Sciatic nerve (tissue), 2 donors: ENCODE measurements around the gene CCL23. TPM values are rescaled to one million over a fixed set of nuclear protein-coding genes. Genes with fewer than 3 reads are reported as not detected.

Source experiments
- ATAC-seq: fragments of 200-7000 bp; cut with Tn5 transposase; one replicate; pipeline ENCODE4 v1.9.1; 2020; ENCODE audit warnings: mild to moderate bottlenecking, moderate library complexity
- DNase-seq: peaks from one replicate; pipeline ENCODE4 v3.0.0-alpha.2; 2020; ENCODE audit warnings: low spot score
- intact Hi-C: fragments of 100-400 bp; cut with DNase I; formaldehyde crosslinking; loops from one replicate; pipeline ENCODE4 v1.14.2; 2022
- total RNA-seq: library from RNA; stranded (reverse); fragmentation: NEBNext Ultra II Directional; extraction: Animal tissue kit (Norgen Biotek cat#: 25700); gene quantifications from one replicate; pipeline ENCODE4 v1.2.1, GENCODE V29; 2021
- donor health status: DM: no; HTN: no; CAD: no.
- donor health status: DM: no; HTN: no; CAD: no.

Gene CCL23
- total RNA-seq, 1 donor from 2014 or later: 1.0 TPM

DNA sequence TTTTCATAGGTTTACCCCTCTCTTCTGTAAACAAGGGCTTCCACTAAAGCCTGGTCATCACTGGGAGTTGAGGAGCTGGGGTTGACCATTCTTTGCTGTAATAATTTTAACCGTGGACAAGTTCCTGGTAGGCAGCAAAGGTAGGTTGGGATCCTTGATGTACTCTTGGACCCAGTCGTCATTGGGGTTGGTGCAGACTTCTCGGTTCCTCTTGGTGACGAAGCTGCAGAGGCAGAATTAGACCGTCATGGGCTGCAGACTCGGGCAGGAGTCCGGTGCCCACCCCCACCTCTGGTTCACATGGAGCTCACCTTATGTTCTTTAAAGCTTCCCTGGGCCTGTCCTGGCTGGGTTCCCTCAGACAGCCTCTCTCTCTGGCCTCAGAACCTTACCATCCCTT is 40.3 kb downstream of the CCL23 start:
- intact Hi-C loops: loop anchor here (10.0 kb wide), 1 partner anchor 177 kb away; no protein-coding TSS in a partner anchor
- ATAC-seq (no peak), DNase-seq (no peak)

DNA sequence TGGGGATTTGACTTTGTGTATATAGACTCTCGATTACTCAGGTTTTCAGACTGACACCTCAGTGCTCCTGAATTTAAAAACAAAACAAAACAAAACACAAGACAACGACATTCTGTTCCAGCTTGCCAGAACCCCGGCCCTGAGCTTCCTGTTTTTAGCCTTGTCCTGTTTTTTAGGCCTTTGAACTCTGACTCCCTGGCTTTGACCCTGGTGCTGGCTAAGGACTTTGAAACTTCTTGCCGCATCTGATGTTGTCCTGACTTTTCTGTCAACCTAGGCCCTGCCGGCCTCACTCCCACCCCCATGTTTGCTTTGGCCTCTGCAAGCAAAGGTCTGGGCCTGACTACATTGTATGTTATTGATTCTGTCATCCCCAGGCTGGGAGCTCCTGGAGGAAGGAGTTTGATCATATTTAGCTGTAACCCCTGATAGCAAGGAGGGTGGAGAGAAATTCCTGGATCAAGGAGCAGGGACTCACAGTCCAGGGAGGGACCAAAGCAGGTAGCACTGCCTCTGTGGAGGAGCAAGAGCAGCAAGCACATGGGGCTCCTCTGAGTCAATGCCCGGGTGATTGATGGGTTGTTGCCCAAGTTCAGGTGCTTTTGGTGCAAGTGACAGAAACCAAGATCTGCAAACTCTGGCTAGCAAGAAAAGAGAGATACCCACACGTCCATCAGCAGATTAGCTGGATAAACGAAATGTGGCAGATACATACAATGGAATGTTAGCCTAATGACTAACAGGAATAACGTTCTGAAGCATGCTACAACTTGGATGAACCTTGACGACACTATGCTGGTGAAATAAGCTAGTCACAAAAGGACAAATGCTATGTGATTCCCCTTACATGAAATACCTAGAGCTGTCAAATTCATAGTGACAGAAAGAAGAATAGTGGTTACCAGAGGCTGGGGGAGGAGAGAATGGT is 44.2 kb downstream of the CCL23 start:
- ATAC-seq: no peak
- no peak for DNase-seq
- intact Hi-C loops: loop anchor here (10.0 kb wide), 1 partner anchor 181 kb away; no protein-coding TSS in a partner anchor

GRCh38 chr17:35972945-35973332 is 44.8 kb downstream of the CCL23 start:
- ATAC-seq: no peak
- intact Hi-C loops: loop anchor here (10.0 kb wide), 1 partner anchor 182 kb away; no protein-coding TSS in a partner anchor
- no peak for DNase-seq

DNA sequence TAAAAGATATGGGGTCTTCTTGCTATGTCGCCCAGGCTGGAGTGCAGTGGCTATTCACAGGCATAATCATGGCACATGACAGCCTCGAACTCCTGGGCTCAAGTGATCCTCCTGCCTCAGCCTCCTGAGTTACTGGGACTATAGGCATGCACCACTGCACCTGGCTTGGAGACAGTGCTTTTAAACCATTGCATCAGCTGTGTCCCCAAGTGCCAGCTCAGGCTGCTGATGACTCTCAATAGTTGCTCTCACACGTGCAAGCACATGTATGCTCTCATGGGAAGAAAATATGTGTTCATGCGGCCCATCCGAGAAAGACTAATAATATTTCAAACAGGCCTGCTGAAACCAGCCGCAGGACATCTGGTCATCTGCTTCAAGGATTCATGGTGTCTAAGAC is 45.2 kb downstream of the CCL23 start:
- ATAC-seq (no peak), DNase-seq (no peak)
- intact Hi-C loops: loop anchor here (10.0 kb wide), 1 partner anchor 182 kb away; no protein-coding TSS in a partner anchor

DNA sequence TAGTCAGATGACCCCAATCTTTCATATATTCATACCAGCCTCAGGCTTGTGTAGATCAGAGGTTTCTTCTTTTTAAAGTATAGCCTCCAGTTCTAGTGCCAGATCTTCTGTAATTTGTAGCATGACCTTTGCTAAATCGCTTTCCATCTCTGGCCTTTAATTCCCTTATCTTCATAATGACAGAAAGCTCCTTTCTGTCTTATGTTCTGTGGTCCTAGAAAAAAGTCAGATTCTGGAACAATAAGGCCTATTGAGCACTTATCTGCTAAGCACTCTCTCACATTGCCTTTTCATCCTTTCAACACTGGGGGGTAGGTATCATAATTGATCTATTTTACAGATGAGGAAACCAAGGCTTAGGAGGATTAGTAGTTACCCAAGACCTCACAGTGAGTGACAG is 45.7 kb downstream of the CCL23 start:
- ATAC-seq (no peak), DNase-seq (no peak)
- intact Hi-C loops: loop anchor here (10.0 kb wide), 1 partner anchor 183 kb away; no protein-coding TSS in a partner anchor

DNA sequence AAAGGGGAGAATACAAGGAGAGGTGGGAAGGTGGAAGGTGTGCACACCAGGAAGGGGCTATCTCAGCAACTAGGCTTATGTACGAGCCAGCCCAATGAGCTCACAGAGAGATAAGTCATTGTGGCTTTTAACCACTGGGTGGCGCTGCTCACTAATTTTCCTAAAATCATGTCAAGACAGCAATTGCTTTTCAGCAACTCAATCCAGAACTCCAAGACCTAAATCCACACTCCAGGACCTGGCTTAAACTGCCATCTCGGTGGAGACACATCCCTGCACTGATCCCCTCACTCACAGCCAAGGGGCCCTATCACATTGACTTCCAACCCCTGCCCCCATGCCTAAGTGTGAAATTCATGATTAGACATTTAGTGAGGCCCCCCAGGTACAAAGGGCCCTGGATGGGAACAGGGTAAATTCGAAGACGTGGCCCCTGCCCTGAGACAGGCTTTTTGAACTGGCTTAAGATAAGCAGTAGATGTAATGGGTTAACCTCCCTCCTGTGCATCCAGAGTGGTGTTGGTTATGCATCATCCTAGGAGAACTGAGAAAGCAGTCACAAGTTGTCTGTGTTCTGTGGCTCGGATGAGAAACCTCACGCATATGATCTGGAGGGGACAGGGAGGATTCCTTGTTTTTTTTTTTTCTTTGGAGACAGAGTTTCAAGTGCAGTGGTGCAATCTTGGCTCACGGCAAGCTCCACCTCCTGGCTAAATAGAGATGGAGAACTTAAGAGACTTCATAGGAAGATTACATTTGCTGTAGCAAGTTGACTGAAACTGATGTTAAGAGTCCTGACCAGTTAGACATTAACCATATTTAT is 48.0 kb downstream of the CCL23 start:
- DNase-seq (peak; percentile 88), ATAC-seq (peak; percentile 83)
- intact Hi-C loops: loop anchor here (10.0 kb wide), 2 partner anchors 185 to 515 kb away; partner anchors contain the start of gene ZNHIT3

DNA sequence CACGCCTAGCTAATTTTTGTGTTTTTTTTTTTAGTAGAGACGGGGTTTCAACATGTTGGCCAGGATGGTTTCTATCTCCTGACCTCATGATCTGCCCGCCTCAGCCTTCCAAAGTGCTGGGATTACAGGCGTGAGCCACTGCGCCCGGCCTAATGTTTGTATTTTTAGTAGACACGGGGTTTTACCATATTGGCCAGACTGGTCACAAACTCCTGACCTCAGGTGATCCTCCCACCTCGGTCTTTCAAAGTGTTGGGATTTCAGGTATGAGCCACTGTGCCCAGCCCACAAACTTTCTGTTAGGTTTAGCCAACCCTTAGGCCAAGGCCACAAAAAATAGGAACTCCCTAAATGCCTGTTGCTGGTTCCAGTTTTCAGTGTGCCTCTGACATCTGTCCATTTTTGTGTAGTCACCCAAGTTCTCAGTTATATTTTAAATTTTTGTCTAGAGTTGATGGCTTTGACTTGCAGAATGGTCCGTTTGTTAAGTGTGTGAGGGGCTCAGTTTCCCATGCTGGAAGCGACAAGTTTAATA is 49.2 kb downstream of the CCL23 start:
- intact Hi-C loops: loop anchor here (10.0 kb wide), 1 partner anchor 516 kb away; the partner anchor contains the start of gene ZNHIT3
- DNase-seq: no peak

GRCh38 chr17:35965272-35965671 is 52.5 kb downstream of the CCL23 start:
- intact Hi-C loops: loop anchor here (10.0 kb wide), 1 partner anchor 520 kb away; the partner anchor contains the start of gene ZNHIT3
- no peak for ATAC-seq
- no peak for DNase-seq

More for the DNA sequence above, 49.2 kb downstream of the CCL23 start:
- no peak for ATAC-seq

DNA sequence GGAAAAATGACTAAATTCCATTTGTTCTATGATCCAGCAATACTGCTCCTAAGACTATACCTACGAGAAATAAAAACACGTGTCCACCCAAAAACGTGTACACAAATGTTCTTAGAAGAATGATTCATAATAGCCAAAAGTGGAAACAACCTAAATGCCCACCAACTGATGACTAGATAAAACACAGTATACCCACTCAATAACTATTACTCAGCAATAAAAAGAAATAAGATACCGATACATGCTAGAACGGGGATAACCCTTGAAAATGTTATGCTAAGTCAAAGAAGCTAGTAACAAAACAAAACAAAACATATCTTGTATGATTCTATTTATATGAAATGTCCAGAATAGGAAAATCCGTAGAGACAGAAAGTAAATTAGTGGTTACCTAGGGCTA is 54.1 kb downstream of the CCL23 start:
- ATAC-seq (no peak), DNase-seq (no peak)
- intact Hi-C loops: loop anchor here (10.0 kb wide), 1 partner anchor 521 kb away; the partner anchor contains the start of gene ZNHIT3

Other genes starting within 250 kb of the CCL23 start
- gene MMP28, start 222.3 kb downstream of the CCL23 start, total RNA-seq: 61.5 TPM
- gene TAF15, start 208.5 kb downstream of the CCL23 start, total RNA-seq: 183 TPM
- 0.27 TPM for gene HEATR9, start 149.1 kb downstream of the CCL23 start, total RNA-seq
- 5.3 TPM for gene CCL5, start 137.6 kb downstream of the CCL23 start, total RNA-seq
- not detected for gene RDM1, start 87.2 kb downstream of the CCL23 start, total RNA-seq
- not detected for gene LYZL6, start 74.3 kb downstream of the CCL23 start, total RNA-seq
- 1.1 TPM for gene CCL16, start 36.5 kb downstream of the CCL23 start, total RNA-seq
- 96.8 TPM for gene CCL14, start 31.2 kb downstream of the CCL23 start, total RNA-seq
- not detected for gene CCL15, start 16.4 kb downstream of the CCL23 start, total RNA-seq
- 58.8 TPM for gene CCL18, start 46.3 kb upstream of the CCL23 start, total RNA-seq
- gene CCL3, start 72.2 kb upstream of the CCL23 start, total RNA-seq: 39.9 TPM
- gene CCL4, start 85.9 kb upstream of the CCL23 start, total RNA-seq: 39.5 TPM
- 8.9 TPM for gene TBC1D3B, start 158.7 kb upstream of the CCL23 start, total RNA-seq
- 12.4 TPM for gene CCL3L1, start 178.8 kb upstream of the CCL23 start, total RNA-seq
- 22.1 TPM for gene CCL4L2, start 193.1 kb upstream of the CCL23 start, total RNA-seq
- 0.36 TPM for gene TBC1D3I, start 246.6 kb upstream of the CCL23 start, total RNA-seq